Astrocyte (in vitro differentiated cells and primary cell): Measurements from ENCODE around the gene SRCAP. TPM values are rescaled to one million over a fixed set of nuclear protein-coding genes. Genes with fewer than 3 reads are reported as not detected.

ENCODE experiments used
- DNase-seq: peaks from one replicate; pipeline ENCODE4 v3.0.0-alpha.2; 2010; ENCODE audit warnings: low read depth
- FAIRE-seq: peaks from 2 replicates; lab custom pipeline; 2011; peaks lifted over from hg19 to GRCh38; lab: Jason Lieb, UNC
- H2AFZ ChIP-seq: 2 replicates; pipeline ENCODE4 v1.6.0; 2012; ENCODE audit warnings: low read depth, low read length, inconsistent platforms
- H3K27ac ChIP-seq: 2 replicates; pipeline ENCODE4 v1.5.1; 2011; ENCODE audit warnings: low read depth, low read length, inconsistent platforms
- H3K27me3 ChIP-seq: 2 replicates; pipeline ENCODE4 v1.6.0; 2011; ENCODE audit warnings: low read length, inconsistent platforms; ENCODE audit not compliant: insufficient read depth
- H3K36me3 ChIP-seq: 2 replicates; pipeline ENCODE4 v1.5.1; 2011; ENCODE audit warnings: low read length, inconsistent platforms; ENCODE audit not compliant: insufficient read depth
- H3K4me1 ChIP-seq: 2 replicates; pipeline ENCODE4 v1.5.1; 2011; ENCODE audit warnings: low read length, inconsistent platforms; ENCODE audit not compliant: insufficient read depth
- H3K4me2 ChIP-seq: 2 replicates; pipeline ENCODE4 v1.6.0; 2012; ENCODE audit warnings: low read length, inconsistent platforms
- H3K4me3 ChIP-seq: 2 replicates; pipeline ENCODE4 v1.5.1; 2011; ENCODE audit warnings: low read depth, mild to moderate bottlenecking, low read length, inconsistent platforms; ENCODE audit not compliant: insufficient read depth
- H3K79me2 ChIP-seq: 2 replicates; pipeline ENCODE4 v1.6.0; 2012; ENCODE audit warnings: mild to moderate bottlenecking, low read length, inconsistent platforms; ENCODE audit not compliant: insufficient read depth
- H3K9ac ChIP-seq: 2 replicates; pipeline ENCODE4 v1.6.0; 2012; ENCODE audit warnings: mild to moderate bottlenecking, low read length, inconsistent platforms
- H3K9me3 ChIP-seq: 2 replicates; pipeline ENCODE4 v1.5.1; 2012; ENCODE audit warnings: low read depth, mild to moderate bottlenecking, low read length, inconsistent platforms; ENCODE audit not compliant: insufficient read depth
- H4K20me1 ChIP-seq: 2 replicates; pipeline ENCODE4 v1.6.0; 2012; ENCODE audit warnings: low read length, inconsistent platforms; ENCODE audit not compliant: insufficient read depth
- H3K27ac Mint-ChIP-seq: one replicate; pipeline ENCODE4 v1.8.0; 2021; ENCODE audit warnings: mild to moderate bottlenecking, mixed read lengths; ENCODE audit not compliant: unreplicated experiment
- H3K27me3 Mint-ChIP-seq: one replicate; pipeline ENCODE4 v1.8.0; 2021; ENCODE audit warnings: low read depth, mixed read lengths; ENCODE audit not compliant: unreplicated experiment
- H3K36me3 Mint-ChIP-seq: one replicate; pipeline ENCODE4 v1.8.0; 2021; ENCODE audit warnings: low read depth, mixed read lengths; ENCODE audit not compliant: unreplicated experiment
- H3K4me1 Mint-ChIP-seq: one replicate; pipeline ENCODE4 v1.8.0; 2021; ENCODE audit warnings: low read depth, mixed read lengths; ENCODE audit not compliant: unreplicated experiment
- H3K4me3 Mint-ChIP-seq: one replicate; pipeline ENCODE4 v1.8.0; 2021; ENCODE audit warnings: mild to moderate bottlenecking, moderate library complexity, mixed read lengths; ENCODE audit not compliant: unreplicated experiment
- H3K9me3 Mint-ChIP-seq: one replicate; pipeline ENCODE4 v1.8.0; 2021; ENCODE audit warnings: mild to moderate bottlenecking, mixed read lengths; ENCODE audit not compliant: unreplicated experiment
- CTCF ChIP-seq: IDR thresholded peaks from 2 replicates; pipeline ENCODE4 v1.5.1; 2011; ENCODE audit warnings: low read depth, mild to moderate bottlenecking, inconsistent platforms, low read length, moderate library complexity; ENCODE audit not compliant: insufficient read depth
- EZH2 ChIP-seq: IDR thresholded peaks from 2 replicates; pipeline ENCODE4 v1.6.1; 2012; ENCODE audit warnings: mild to moderate bottlenecking, low read length, inconsistent platforms; ENCODE audit not compliant: insufficient read depth
- total RNA-seq: library from RNA; stranded (reverse); gene quantifications from 2 replicates; pipeline ENCODE4 v1.2.1, GENCODE V29; 2021

SRCAP gene
- total RNA-seq, 1 donor from 2014 or later = 50.4 TPM

- FAIRE-seq (no peak), DNase-seq (peak; percentile 50)
- Histone ChIP-seq H3K79me2 (peaks cover 46% of the 10 kb centered on the region), H3K4me3 (peak within 1 kb of the TSS; percentile 87), H4K20me1 (peaks cover 19% of the 10 kb centered on the region), H3K27ac (peak within 1 kb of the TSS; percentile 83), H3K27me3 (no peaks in the 10 kb centered on the region), H3K4me1 (peaks cover 12% of the 10 kb centered on the region), H3K4me2 (peak within 1 kb of the TSS; percentile 99), H3K36me3 (no peaks in the 10 kb centered on the region), H3K9ac (peak within 1 kb of the TSS; percentile 96), H3K9me3 (no peaks in the 10 kb centered on the region), H2AFZ (peak within 1 kb of the TSS; percentile 93)
- Mint-ChIP-seq H3K4me3 (peak within 1 kb of the TSS; percentile 90), H3K36me3 (peaks cover 7% of the 10 kb centered on the region), H3K4me1 (peaks cover 4% of the 10 kb centered on the region), H3K27ac (peak within 1 kb of the TSS; percentile 81), H3K27me3 (peaks cover 7% of the 10 kb centered on the region), H3K9me3 (no peaks in the 10 kb centered on the region)
- TF ChIP-seq CTCF (no peak), EZH2 (no peak)
These were observed 88.1 kb downstream of the SRCAP start, which contains the start of gene ZNF629 for GRCh38 chr16:30786936-30787612. TSS of gene ZNF629 (minus strand) at chr16:30787205. CDS start at chr16:30784482, 2,723 bp downstream.

GRCh38 chr16:30787613-30788378 lies 88.8 kb downstream of the SRCAP start:
- peak overlapping the region; percentile 93 for H2AFZ ChIP-seq
- H3K4me2 ChIP-seq = peak overlapping the region; percentile 99
- H3K27ac ChIP-seq = peak overlapping the region; percentile 83
- TF ChIP-seq EZH2 = no peak
- TF ChIP-seq CTCF = no peak
- DNase-seq (no peak), FAIRE-seq (no peak)
- Mint-ChIP-seq H3K4me1 (peaks cover 4% of the 10 kb centered on the region), H3K9me3 (no peaks in the 10 kb centered on the region), H3K27me3 (peaks cover 11% of the 10 kb centered on the region), H3K4me3 (peak overlapping the region; percentile 86), H3K36me3 (peaks cover 7% of the 10 kb centered on the region), H3K27ac (peak overlapping the region; percentile 81)
- peak overlapping the region; percentile 96 for H3K9ac ChIP-seq
- no peaks in the 10 kb centered on the region for H3K9me3 ChIP-seq
- H3K4me3 ChIP-seq = peak overlapping the region; percentile 87
- no peaks in the 10 kb centered on the region for H3K27me3 ChIP-seq
- H4K20me1 ChIP-seq = peaks cover 13% of the 10 kb centered on the region
- peaks cover 39% of the 10 kb centered on the region for H3K79me2 ChIP-seq
- H3K36me3 ChIP-seq = no peaks in the 10 kb centered on the region
- peaks cover 12% of the 10 kb centered on the region for H3K4me1 ChIP-seq

Other genes starting within 250 kb of the SRCAP start
- 0.23 TPM in 1 of 2 replicates, not detected in the other for gene ITGAL, start 226.4 kb upstream of the SRCAP start, total RNA-seq
- 23.1 and 26.6 TPM in 2 replicates for gene ZNF768, start 172.6 kb upstream of the SRCAP start, total RNA-seq
- gene ZNF747, start 164.3 kb upstream of the SRCAP start, total RNA-seq = 5.2 and 6.6 TPM in 2 replicates
- 6.9 and 8.5 TPM in 2 replicates for gene ZNF764, start 140.8 kb upstream of the SRCAP start, total RNA-seq
- gene ZNF688, start 127.5 kb upstream of the SRCAP start, total RNA-seq = 5.4 and 5.9 TPM in 2 replicates
- gene ZNF785, start 113.5 kb upstream of the SRCAP start, total RNA-seq = 9.3 and 9.7 TPM in 2 replicates
- gene ZNF689, start 88.8 kb upstream of the SRCAP start, total RNA-seq = 7.5 and 7.9 TPM in 2 replicates
- gene PRR14, start 48.2 kb upstream of the SRCAP start, total RNA-seq = 27.3 and 32.1 TPM in 2 replicates
- gene FBRS, start 40.7 kb upstream of the SRCAP start, total RNA-seq = 69.3 and 75.0 TPM in 2 replicates
- gene PHKG2, start 49.3 kb downstream of the SRCAP start, total RNA-seq = 31.1 and 34.2 TPM in 2 replicates
- 4.0 and 4.1 TPM in 2 replicates for gene CFAP119, start 62.9 kb downstream of the SRCAP start, total RNA-seq
- 85.4 and 94.6 TPM in 2 replicates for gene RNF40, start 63.2 kb downstream of the SRCAP start, total RNA-seq
- 17.4 and 17.6 TPM in 2 replicates for gene ZNF629, start 88.0 kb downstream of the SRCAP start, total RNA-seq
- gene BCL7C, start 194.9 kb downstream of the SRCAP start, total RNA-seq = 37.7 and 40.7 TPM in 2 replicates
- gene CTF1, start 197.4 kb downstream of the SRCAP start, total RNA-seq = 5.2 and 5.9 TPM in 2 replicates
- 42.3 and 42.5 TPM in 2 replicates for gene FBXL19, start 224.4 kb downstream of the SRCAP start, total RNA-seq
- 21.1 and 22.6 TPM in 2 replicates for gene ORAI3, start 249.9 kb downstream of the SRCAP start, total RNA-seq